SKM-1 treated with dmso at 0.1 percent for 144 hours (cell line): ENCODE results near the gene MGMT.

Experiments used
- DNase-seq: peaks from one replicate; lab custom pipeline; 2025; ENCODE audit not compliant: unreplicated experiment; lab: John Stamatoyannopoulos, UW

Gene MGMT

GRCh38 chr10:129784891-129785290 lies 317.9 kb downstream of the MGMT start:
- DNase-seq, result peak; percentile 10

- DNase-seq, result no peak
Measured at GRCh38 chr10:129785536-129785981, 318.5 kb downstream of the MGMT start.

- no peak for DNase-seq
Measured at GRCh38 chr10:129786216-129786615, 319.2 kb downstream of the MGMT start.

DNA sequence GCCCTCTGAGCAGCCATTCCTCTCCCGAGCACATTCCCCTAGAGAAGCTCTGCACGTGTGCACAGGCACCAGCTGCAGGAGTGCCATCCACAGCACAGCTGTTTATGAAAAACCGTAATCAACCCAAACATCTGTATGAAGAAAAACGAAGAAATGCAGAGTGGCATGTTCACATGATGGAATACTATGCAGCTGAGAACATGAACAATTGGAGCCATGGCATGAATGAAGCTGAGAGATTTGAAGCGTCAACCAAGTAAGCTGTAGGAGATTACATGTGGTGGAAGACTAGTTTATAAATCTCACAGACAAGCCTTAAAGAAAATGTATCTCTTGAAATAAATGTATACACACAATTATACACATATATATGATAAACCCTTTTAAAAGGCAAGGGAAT lies 320.5 kb downstream of the MGMT start:
- no peak for DNase-seq

- DNase-seq, result no peak
Measured at GRCh38 chr10:129788215-129788614, 321.2 kb downstream of the MGMT start.

DNA sequence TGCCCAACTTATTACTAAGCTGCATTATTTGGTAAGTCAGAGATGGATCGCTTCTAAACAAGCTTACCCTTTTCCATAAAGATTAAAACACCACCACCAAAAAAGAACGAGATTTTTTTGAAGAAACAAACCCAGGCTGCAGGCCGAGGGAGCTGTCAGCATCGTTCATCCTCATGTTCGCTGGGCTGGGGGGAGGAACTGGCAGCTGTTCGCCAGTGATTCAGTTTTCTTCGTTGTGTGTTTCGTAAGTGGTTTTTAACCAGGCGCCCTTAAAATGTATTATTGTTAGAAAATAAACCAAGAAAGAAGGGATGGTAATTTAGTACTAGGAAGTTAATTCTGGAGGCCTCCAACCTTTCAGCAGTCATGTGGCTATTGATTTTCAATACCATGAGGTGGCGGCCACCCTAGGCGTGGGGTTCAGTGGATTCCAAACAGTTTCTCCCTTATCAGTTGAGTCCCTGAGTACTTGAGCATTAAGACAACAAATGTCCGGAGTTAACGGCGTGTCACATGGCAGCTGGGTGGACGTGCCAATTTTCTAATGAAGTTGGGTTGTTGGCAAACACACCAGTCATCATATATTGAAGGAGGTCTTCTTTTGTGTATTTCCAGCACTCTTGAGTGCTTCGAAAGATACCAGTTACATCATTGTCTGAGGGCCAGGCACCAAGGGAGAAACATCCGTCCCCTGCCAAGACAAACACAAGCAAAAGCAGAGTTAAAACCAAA lies 323.8 kb downstream of the MGMT start:
- no peak for DNase-seq

- DNase-seq, result no peak
Measured at GRCh38 chr10:129792141-129792540, 325.1 kb downstream of the MGMT start.

DNA sequence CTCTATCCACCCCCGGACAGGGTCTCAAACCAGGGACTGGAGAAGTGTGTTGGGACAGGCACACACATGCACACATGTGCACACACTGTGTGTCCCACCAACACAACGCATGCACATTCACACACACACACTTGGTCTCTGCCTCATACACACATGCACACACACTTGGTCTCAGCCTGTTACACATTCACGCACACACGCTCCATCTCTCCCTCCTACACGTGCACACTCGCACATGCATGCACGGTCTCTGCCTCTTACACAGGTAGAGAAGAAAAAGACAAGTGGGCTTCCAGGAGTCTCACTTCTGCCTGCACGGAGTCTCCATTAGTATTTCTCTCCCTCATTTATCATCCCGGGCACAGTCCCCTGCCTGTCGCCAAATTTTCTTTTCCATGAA lies 325.8 kb downstream of the MGMT start:
- no peak for DNase-seq

- DNase-seq, result no peak
Measured at GRCh38 chr10:129793479-129793878, 326.4 kb downstream of the MGMT start.

DNA sequence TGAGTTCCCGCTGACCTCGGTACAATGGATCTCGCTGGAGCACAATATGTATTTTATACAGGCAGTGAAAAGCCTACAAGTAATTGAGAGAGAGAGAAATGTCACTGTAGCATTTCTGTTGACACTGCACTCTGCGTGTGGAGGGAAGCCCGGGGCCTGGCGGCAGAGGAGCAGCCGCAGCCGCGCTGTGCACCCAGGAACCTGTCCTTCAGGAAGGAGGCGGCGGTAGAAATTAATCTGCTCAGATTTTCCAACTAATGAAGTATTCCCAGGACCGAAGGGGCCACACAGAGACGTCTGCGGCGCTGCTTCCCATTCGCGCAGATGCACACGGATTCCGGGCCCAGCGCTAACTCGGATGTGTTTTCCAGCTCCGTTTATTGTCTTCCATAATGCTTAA lies 327.0 kb downstream of the MGMT start:
- DNase-seq, result no peak

DNA sequence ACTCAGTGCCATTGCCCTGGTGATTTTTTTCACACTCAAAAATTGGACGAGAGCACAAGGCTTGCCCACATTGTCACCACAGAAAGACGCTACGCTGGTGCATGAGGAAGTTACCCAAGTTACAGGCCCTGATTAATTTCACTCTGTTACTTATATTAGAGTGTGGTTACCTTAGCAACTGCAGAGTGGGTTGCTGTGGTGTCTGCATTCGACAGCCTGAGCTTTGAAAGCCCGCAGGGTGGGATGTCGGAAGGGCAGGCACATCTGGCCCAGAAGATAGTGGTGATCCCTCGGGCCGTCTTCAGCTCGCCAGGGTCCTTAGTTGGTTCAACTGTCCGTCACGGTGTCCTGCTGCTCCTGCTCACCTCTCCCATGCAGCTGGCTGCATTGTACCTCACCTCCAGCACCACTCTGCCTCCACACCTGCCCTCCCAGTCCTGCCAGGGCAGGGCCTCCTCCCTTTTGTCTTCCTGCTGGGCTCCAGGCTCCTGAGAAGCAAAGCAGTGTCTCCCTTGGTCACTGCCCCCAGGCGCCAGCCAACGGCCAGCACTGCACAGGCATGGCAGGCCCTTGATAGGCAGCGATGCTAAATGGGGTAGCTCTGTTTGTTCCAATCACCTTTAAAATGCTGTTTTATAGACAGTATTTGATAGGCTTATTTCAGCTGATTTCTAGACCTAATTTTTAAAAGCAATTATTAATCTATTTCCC lies 329.8 kb downstream of the MGMT start:
- peak; percentile 26 for DNase-seq

GRCh38 chr10:129799942-129800341 lies 332.9 kb downstream of the MGMT start:
- DNase-seq, result no peak

DNA sequence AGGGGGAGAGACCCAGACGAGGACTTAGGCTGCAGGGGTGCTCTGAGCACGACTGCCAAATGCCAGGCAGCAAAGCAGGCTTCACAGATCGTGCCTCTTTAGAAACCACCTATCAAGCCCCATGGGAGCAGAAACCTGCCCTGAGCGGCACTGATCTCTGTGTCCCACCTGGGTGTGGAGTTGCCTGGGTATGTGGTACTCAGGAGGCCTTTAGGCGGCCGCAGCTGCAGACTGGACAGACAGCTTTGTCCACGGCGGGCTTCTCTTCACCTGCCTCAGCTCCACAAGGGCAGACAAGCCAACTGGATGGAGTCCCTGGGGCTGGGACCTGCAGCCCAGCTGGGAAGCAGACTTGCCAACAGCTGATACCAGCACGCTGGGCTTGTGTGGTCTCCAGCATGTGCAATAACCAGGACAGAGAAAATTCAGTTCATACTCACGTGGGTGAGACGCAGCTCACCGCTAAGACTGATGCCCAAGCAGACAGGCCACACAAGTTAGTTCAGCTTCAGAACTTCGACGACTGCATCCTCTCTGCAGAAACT lies 333.8 kb downstream of the MGMT start:
- DNase-seq, result no peak

DNA sequence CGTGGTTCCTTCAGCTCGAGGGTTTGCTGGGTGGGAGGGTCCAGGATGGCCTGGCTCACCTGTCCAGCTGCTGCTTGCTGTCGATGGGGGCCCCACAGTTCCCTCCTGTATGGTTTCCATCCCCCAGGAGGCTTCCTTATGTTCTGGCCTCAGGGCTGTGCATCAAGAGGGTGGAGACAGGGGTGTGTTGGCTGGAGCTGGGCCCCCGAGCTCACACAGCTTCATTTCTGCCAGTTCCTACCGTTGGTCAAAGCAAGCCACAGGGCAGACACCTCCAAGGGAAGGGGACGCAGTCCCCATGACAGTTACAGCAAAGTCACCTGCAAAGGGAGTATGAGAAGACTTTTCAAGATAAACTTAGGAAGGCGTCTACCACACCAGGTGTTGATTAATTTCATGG lies 340.2 kb downstream of the MGMT start:
- DNase-seq, result no peak

DNA sequence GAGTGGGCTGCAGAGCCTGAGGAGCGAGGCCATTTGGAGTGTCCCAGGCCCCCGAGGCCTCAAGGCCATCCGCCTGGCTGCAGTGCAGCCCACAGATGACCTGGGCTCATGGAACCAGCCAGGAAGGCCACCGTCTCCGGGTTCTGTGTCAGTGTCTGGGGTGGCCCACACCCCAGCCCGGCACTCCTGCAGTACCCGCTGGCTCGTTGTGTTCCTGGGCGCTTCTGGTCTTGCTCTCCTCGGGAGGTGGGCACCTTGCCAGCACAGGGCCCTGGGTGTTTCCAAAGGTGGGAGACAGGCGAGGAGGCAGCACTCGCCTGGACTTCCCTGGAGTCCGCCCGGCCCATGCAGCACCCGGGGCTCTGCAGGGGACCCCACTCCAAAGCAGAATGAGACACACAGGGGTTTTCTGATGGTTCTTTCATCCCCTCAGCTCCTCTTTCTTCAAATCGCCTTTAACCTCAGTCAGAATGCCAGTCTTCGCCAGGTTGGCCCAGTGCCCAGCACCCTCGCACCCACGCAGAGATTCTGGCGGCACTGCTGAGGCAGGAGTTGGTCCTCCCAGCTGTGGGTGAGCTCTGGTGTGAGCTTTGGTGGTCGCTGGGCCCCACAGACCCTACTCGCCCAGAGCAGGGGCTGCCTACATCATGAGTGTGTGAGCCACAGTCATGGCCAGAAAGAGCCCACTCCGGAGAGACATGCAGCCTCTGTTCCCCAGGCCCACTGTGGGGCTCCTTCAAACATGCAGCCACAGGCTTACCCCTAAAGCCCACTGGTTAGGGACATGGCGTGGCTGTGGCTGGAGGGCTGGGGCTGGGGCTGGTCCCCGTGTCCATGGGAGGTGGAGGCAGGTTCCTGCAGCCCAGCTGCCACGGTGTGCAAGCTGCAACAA lies 341.3 kb downstream of the MGMT start:
- no peak for DNase-seq

- DNase-seq, result no peak
Measured at GRCh38 chr10:129809431-129809830, 342.4 kb downstream of the MGMT start.

- no peak for DNase-seq
Measured at GRCh38 chr10:129809841-129810240, 342.8 kb downstream of the MGMT start.

DNA sequence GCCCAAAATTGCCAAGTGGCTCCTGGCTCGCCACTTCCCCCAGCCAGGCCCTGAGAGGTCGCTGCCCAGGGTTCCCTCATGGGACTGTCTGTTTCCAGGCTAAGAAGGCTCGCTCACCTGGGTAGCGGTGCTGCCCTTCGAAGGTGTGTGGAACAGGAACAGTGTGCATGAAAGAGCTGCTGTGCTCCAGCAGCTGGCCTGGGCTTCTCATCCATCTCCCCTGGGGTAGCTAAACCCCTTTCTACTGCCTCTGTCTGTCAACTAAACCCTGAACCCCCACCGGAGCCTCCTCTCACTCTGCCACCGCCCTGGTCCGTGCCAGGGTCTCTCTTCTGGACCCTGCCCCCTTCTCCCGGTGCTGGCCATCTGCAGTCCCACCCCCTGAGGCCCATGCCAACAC lies 344.2 kb downstream of the MGMT start:
- no peak for DNase-seq

- DNase-seq, result no peak
Measured at GRCh38 chr10:129812398-129812797, 345.4 kb downstream of the MGMT start.

DNA sequence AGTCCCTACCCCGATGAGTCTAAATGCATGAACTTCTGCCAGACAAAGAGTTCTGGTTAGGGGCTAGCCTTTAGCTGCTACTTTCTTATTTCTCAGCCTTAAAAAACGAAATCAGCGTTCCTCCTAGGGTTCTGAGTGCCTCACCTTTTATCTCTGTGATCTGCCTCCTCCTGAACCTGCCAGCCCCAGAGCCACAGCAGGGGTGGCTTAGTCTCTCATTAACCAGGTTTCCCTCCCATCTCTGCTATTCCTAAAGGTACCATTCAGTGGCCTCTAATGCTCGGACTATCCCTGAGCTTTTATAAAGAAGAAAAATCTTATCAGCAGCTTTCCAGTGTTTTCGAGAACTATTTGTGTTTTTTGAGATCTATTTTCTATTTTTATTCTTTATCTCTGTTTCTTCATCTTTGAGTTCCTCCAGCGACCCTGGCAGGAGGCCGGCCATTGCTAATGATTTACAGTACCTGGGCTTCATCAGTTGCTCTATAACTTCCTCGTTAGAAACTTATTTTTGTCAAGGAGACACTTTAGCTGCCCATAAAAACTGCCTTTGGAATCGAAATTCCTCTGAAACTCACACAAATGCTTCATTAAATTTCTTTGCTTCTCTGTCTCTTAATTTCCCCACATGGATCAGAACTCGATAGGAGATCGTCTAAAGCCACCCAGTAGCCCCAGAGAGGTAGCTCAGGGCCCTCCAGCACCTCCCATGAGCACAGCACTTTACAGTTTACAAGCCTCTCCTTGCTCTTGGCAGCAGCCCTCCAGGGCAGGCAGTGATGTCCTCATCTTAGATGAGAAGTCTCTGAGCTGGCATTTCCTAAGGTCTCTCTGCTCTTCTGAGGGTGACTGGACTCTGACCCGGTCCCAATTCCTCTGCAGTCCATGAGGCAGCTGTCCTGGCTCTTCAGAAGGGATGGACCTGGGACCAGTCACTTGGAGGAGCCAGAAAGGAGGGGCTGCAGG lies 347.9 kb downstream of the MGMT start:
- no peak for DNase-seq
